Muscle of leg (tissue), 11 donors: ENCODE results near the gene MUC4. TPM values are rescaled to one million over a fixed set of nuclear protein-coding genes. Genes with fewer than 3 reads are reported as not detected.
A peak's percentile ranks its signal among the peaks of the same experiment; 100 is the strongest.
"Not testable (repeated sequence)": the region's sequence is repeated elsewhere in the genome, so short reads cannot be mapped to it uniquely, and the experiment has no call there.

ENCODE experiments used
- DNase-seq: peaks from one replicate; pipeline ENCODE4 v3.0.0; 2013
- H3K27ac ChIP-seq: one replicate; pipeline ENCODE4 v1.5.1; 2013; ENCODE audit warnings: mild to moderate bottlenecking, low read length, control low read depth
- H3K27me3 ChIP-seq: one replicate; pipeline ENCODE4 v1.6.1; 2013; ENCODE audit warnings: low read length; ENCODE audit not compliant: control insufficient read depth, insufficient read depth
- H3K36me3 ChIP-seq: one replicate; pipeline ENCODE4 v1.6.1; 2013; ENCODE audit warnings: low read length; ENCODE audit not compliant: control insufficient read depth, insufficient read depth
- H3K4me1 ChIP-seq: one replicate; pipeline ENCODE4 v1.6.1; 2013; ENCODE audit warnings: low read length; ENCODE audit not compliant: control insufficient read depth, insufficient read depth
- H3K4me3 ChIP-seq: one replicate; pipeline ENCODE4 v1.5.1; 2013; ENCODE audit warnings: low read length, control low read depth
- H3K9me3 ChIP-seq: replicated peaks from 2 replicates; pipeline ENCODE4 v1.6.1; 2013; ENCODE audit warnings: low read depth, low read length; ENCODE audit not compliant: control insufficient read depth
- WGBS: methylation state at CpG from one replicate; pipeline ENCODE4 v1.1.5; 2013; ENCODE audit warnings: missing lambda C conversion rate; ENCODE audit not compliant: insufficient coverage; 5-methylcytosine and 5-hydroxymethylcytosine counted together
- polyA plus RNA-seq, 8 donors: library from polyadenylated mRNA; unstranded; fragments of 120-200 nt; gene quantifications; one replicate each; pipeline versions ENCODE4 v1.2.1 to v1.2.3, GENCODE V29; 2013; ENCODE audit warnings: inconsistent platforms in 1 of 8, low replicate concordance in 1 of 8; ENCODE audit not compliant: insufficient read length in 8 of 8, insufficient read depth in 1 of 8
- total RNA-seq: library from RNA; stranded (reverse); fragments of 120-200 nt; gene quantifications from one replicate; pipeline ENCODE4 v1.2.4, GENCODE V29; 2013

Gene MUC4
- total and polyA plus RNA-seq, 9 donors, result 0.18 to 1.1 (median 0.59) TPM

- peaks cover 6% of the 10 kb centered on the region for H3K27me3 ChIP-seq
- no peak overlapping the region for H3K27ac ChIP-seq
- DNase-seq, result peak; percentile 18
- no peaks in the 10 kb centered on the region for H3K9me3 ChIP-seq
- H3K4me1 ChIP-seq, result peaks cover 43% of the 10 kb centered on the region
- H3K4me3 ChIP-seq, result no peak overlapping the region
- no CpG with 5 or more reads among the region's 7 CpGs for WGBS
- no peaks in the 10 kb centered on the region for H3K36me3 ChIP-seq
These were observed 56.3 kb downstream of the MUC4 start for GRCh38 chr3:195755391-195755790.

DNA sequence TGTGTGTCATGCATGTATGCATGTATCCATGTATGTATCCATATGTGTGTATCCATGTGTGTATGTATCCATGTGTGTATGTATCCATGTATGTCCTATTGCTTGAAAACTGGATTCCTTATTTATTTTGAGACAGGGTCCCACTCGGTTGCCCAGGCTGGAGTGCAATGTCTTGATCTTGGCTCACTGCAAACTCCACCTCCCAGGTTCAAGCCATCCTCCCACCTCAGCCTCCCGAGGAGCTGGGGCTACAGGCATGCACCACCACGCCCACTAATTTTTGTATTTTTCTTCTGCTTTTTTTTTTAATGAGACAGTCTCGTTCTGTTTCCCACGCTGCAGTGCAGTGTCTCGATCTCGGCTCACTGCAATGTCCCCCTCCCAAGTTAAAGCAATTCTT, 56.8 kb downstream of the MUC4 start:
- no peak for DNase-seq
- H3K4me1 ChIP-seq, result peaks cover 40% of the 10 kb centered on the region
- H3K36me3 ChIP-seq, result no peaks in the 10 kb centered on the region
- 80% methylated on average over 6 of the region's 7 CpGs for WGBS
- no peak overlapping the region for H3K27ac ChIP-seq
- H3K27me3 ChIP-seq, result peaks cover 6% of the 10 kb centered on the region
- no peak overlapping the region for H3K4me3 ChIP-seq
- H3K9me3 ChIP-seq, result no peaks in the 10 kb centered on the region

GRCh38 chr3:195754141-195754540, 57.6 kb downstream of the MUC4 start:
- peaks cover 6% of the 10 kb centered on the region for H3K27me3 ChIP-seq
- peaks cover 33% of the 10 kb centered on the region for H3K4me1 ChIP-seq
- H3K9me3 ChIP-seq, result no peaks in the 10 kb centered on the region
- no peaks in the 10 kb centered on the region for H3K36me3 ChIP-seq
- DNase-seq, result no peak
- H3K4me3 ChIP-seq, result no peak overlapping the region
- WGBS, result 92% methylated on average over 16 of the region's 19 CpGs
- H3K27ac ChIP-seq, result no peak overlapping the region

DNA sequence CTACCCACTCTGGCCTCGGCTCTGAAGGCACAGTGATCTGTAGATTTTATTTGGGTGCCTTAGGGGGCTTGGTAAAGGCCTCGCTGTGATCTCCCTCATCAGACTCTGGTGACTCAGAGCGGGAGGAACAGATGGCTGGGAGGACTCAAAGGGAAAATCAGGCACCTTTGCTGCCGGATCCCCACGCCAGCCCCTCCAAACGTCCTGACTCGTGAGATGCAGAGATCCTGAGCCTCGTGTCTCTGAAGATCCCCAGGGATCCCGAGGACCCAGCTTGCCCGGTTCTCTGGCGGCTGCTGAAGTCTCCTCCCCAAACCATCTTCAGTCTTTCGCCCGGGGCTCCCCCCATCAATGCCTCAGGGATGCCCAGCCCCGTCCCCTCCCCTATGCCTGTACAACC, 58.1 kb downstream of the MUC4 start:
- 61% methylated on average over 12 of the region's 14 CpGs for WGBS
- no peak for DNase-seq
- peaks cover 28% of the 10 kb centered on the region for H3K4me1 ChIP-seq

DNA sequence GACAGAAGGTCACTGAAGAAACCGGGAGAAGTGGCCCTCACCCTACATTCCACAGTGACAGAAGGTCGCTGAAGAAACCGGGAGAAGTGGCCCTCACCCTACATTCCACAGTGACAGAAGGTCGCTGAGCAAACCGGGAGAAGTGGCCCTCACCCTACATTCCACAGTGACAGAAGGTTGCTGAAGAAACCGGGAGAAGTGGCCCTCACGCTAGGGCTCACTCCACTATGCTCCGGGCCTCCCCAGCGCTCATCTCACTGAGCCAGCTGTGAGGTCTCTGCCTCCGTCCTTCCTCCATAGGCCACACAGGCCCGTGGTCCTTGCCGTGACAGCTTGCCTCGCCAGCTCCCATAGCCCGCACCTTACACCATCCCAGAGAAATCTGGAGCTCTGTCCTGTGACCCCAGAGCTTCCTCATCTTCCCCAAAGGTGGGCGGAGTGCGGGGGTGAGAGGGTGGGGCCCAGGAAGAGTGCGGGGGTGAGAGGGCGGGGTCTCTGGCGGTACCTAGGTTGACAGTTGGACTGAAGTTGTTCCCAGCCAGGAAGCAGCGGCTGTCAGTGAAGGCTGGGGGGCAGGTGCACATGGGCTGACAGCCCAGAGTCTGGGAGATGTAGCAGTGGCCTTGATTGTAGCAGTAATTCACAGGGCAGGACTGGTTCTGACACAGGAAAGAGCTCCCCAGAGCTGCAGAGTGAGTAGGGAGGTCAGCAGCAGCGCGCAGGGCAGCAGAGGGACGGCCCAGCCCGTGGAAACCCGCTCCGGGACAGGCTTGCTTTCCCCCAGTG, 59.0 kb downstream of the MUC4 start:
- H3K4me3 ChIP-seq, result no peak overlapping the region
- peaks cover 26% of the 10 kb centered on the region for H3K4me1 ChIP-seq
- peaks cover 6% of the 10 kb centered on the region for H3K27me3 ChIP-seq
- H3K27ac ChIP-seq, result no peak overlapping the region
- H3K9me3 ChIP-seq, result no peaks in the 10 kb centered on the region
- no peaks in the 10 kb centered on the region for H3K36me3 ChIP-seq
- WGBS, result 74% methylated on average over 16 of the region's 26 CpGs
- DNase-seq, result peak; percentile 11

More for the DNA sequence above, 58.1 kb downstream of the MUC4 start:
- Histone ChIP-seq H3K9me3 (no peaks in the 10 kb centered on the region), H3K27me3 (peaks cover 9% of the 10 kb centered on the region), H3K36me3 (no peaks in the 10 kb centered on the region), H3K27ac (no peak overlapping the region), H3K4me3 (no peak overlapping the region)

- no peaks in the 10 kb centered on the region for H3K36me3 ChIP-seq
- H3K27me3 ChIP-seq, result peaks cover 6% of the 10 kb centered on the region
- WGBS, result 74% methylated on average over 3 of the region's 13 CpGs
- H3K9me3 ChIP-seq, result no peaks in the 10 kb centered on the region
- DNase-seq, result no peak
- H3K27ac ChIP-seq, result no peak overlapping the region
- peaks cover 19% of the 10 kb centered on the region for H3K4me1 ChIP-seq
- no peak overlapping the region for H3K4me3 ChIP-seq
These were observed 59.7 kb downstream of the MUC4 start for GRCh38 chr3:195752066-195752465.

DNA sequence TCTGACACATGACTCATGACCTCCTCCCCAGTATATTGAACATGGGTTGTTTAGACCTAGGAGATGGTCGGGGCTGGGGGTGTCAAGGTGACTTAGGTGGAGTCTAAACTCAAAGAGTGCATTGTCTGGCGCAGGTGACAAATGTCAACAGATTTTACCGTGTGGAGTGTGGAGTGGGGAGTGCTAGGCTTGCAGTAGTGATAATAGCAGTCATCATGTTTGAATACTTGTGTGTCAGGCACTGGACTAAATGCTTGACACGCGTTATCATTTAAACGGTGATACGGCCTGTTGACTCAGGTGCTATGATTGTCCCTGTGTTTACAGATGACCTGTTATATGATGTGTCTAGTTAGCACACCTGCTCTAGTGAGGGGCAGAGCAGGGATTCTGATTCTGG, 60.2 kb downstream of the MUC4 start:
- no peak overlapping the region for H3K27ac ChIP-seq
- 73% methylated on average over 7 of the region's 7 CpGs for WGBS
- no peaks in the 10 kb centered on the region for H3K9me3 ChIP-seq
- H3K27me3 ChIP-seq, result peaks cover 6% of the 10 kb centered on the region
- peaks cover 17% of the 10 kb centered on the region for H3K4me1 ChIP-seq
- H3K4me3 ChIP-seq, result no peak overlapping the region
- no peak for DNase-seq
- no peaks in the 10 kb centered on the region for H3K36me3 ChIP-seq

- Histone ChIP-seq H3K9me3 (no peaks in the 10 kb centered on the region), H3K4me3 (no peak overlapping the region), H3K36me3 (no peaks in the 10 kb centered on the region), H3K4me1 (peaks cover 14% of the 10 kb centered on the region), H3K27me3 (peaks cover 6% of the 10 kb centered on the region), H3K27ac (no peak overlapping the region)
- WGBS, result 64% methylated on average over 12 of the region's 30 CpGs
- no peak for DNase-seq
These were observed 60.8 kb downstream of the MUC4 start for GRCh38 chr3:195750797-195751520.

DNA sequence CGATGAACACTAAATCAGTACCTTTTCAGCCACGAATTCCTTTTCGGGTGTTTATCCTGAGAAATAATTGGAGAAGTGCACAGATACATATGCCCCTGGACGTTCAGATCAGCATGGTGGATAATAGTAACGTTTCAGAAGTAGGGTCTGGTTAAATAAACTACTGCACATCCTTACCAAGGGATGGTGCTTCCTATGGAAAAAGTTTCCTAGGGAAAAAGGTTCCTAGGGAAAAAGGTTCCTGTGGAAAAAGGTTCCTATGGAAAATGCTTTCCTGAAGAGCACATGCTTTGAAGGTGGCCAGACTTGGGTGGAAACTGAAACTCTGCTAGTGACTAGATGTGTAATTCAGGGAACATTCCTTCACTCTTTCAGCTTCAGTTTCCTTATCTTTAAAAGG, 62.6 kb downstream of the MUC4 start:
- not testable (repeated sequence) for H3K9me3 ChIP-seq, H3K36me3 ChIP-seq, H3K4me3 ChIP-seq, DNase-seq, H3K27ac ChIP-seq, H3K4me1 ChIP-seq, H3K27me3 ChIP-seq
- WGBS, result 90% methylated on average over 3 of the region's 5 CpGs

DNA sequence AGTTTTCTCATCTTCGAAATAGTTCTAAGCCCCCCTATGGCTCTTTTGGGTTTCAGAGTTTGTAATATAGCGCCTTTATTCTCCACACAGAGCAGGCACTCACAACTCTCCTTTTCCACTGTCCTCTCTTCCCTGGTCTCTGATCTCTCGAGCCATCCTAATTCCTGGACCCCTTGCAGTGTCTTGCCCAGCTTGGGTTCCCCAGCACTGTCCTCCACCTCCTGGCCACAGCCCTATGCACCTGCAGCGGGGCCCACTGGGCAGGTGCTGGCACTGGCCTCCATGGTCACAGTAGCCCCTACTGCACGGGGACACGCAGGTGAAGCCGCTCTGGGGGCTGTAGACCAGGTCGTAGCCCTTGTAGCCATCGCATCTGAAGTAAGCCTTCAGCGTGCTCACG, 63.1 kb downstream of the MUC4 start:
- DNase-seq, result no peak
- H3K27ac ChIP-seq, result no peak overlapping the region
- H3K36me3 ChIP-seq, result no peaks in the 10 kb centered on the region
- peaks cover 4% of the 10 kb centered on the region for H3K27me3 ChIP-seq
- WGBS, result 93% methylated on average over 11 of the region's 11 CpGs
- peaks cover 7% of the 10 kb centered on the region for H3K4me1 ChIP-seq
- H3K4me3 ChIP-seq, result no peak overlapping the region
- no peaks in the 10 kb centered on the region for H3K9me3 ChIP-seq
